Kidney capillary endothelial cell (primary cell): ENCODE measurements around the gene RAP1B.

ENCODE experiments used
- DNase-seq: peaks from one replicate; pipeline ENCODE4 v3.0.0-alpha.2; 2018; ENCODE audit warnings: low spot score

Gene RAP1B

DNA sequence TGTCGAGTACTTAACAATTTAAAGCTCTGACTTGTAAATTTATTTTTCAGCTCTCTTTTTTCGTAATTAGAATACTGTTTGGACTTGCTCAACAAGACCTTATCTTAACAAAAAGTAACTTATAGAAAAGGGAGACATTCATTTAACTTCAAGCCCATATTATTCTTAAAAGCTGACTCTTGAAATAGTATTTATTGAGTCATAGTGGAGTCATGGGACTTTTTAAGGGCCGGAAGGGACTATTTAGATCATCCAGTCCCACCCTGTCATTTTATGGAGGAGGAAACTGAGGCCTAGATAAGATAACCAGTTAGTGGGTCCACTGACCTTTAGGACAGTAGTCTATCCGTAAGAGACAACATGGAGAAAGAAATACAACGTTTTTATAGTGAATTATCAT, 1.5 kb downstream of the RAP1B start:
- peak; percentile 67 for DNase-seq

- no peak for DNase-seq
Observed at GRCh38 chr12:68612697-68613096, 2.0 kb downstream of the RAP1B start.

GRCh38 chr12:68613209-68613904, 2.7 kb downstream of the RAP1B start:
- no peak for DNase-seq

DNA sequence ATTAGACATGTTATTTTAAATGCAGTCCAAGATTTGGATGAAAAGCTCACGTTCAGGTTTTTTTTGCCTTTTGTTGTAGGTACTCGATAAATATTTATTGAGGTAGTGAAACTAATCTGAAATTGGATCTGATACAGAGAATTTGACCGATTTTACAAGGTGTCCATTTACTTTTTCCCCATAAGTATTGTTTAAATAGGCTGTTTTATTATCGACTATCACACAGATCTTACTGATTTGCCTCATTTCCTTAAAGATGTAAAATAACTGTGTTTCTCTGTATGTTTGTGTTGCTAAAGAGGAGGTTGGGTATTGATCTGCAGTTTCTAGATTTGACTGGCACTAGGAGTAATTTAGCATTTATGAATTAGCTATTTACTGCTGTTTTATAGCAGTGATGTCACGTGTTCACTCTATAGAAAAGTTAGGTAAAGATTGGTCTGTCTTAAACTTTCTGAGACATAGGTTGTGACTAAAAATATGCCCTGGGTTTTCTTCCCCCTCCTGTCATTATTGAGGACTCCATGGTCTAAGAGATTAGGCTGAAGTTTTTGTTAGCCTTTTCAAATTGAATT, 3.5 kb downstream of the RAP1B start:
- DNase-seq, result no peak

DNA sequence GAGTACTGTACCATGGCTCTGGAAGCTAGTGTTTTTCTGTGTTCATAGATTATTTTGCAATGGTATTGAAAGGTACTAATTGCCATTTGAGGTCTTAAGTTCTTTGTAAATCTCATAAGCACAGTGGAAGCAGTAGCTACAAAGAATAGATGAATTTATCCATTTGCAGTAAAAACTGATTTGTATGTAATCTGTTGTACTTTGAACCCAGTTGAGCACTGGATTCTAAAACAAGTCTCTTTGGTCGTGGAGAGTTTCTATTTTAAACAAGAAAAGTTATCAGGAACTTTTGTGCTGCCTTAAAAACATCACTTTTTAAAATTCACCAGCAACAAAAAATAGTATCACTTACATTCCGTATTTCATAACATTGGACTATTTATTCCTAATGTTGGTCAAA, 4.1 kb downstream of the RAP1B start:
- DNase-seq, result no peak

DNA sequence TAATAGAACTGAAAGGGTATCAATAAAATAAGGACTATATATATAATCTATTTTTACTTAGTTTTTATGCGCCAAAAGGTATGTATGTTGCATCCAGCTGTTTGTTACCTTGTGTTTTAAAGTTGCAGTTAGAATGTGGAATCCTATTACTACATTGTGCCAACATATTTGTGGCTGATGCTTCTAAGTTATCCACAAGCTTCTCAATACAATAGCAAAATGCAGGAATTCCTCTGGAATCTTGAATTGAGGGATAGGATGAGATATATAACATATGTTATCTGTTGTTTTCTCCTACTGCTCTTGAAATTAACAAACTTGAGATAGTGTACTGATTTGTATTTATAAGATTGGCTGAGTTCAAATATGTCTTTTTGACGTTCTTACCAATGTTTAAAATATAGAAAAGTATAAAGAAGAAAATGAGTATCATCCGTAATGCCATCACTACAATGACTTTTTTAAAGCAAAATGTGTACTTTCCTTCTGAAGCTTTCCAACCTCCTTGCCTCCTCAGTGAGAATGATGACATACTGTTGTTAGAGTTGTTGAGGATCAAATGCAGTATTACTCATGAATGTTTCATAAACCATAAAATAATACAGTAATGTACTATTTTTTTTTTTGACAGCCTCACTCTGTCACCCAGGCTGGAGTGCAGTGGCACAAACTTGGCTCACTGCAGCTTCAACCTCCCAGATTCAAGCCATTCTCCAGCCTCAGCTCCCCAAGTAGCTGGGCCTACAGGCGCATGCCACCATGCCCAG, 6.6 kb downstream of the RAP1B start:
- peak; percentile 21 for DNase-seq

DNA sequence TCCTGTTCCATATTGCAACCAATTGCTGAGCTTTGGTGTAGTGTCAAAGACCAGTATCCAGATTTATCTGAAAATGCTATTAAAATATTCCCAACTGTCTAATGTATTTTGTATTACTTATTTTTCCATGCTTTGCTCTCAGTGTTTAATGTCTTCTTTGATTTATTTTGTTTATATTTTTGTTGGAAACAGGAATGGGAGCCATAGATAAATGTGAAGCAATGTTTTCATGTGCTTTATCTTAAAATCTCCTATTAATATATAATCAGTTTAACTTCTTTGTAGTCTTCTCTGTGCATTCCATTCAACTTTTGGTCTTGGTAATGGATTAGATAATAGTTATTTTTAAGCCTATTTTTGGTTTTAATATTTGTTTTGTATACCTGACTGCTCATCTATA, 8.8 kb downstream of the RAP1B start:
- DNase-seq, result no peak

DNA sequence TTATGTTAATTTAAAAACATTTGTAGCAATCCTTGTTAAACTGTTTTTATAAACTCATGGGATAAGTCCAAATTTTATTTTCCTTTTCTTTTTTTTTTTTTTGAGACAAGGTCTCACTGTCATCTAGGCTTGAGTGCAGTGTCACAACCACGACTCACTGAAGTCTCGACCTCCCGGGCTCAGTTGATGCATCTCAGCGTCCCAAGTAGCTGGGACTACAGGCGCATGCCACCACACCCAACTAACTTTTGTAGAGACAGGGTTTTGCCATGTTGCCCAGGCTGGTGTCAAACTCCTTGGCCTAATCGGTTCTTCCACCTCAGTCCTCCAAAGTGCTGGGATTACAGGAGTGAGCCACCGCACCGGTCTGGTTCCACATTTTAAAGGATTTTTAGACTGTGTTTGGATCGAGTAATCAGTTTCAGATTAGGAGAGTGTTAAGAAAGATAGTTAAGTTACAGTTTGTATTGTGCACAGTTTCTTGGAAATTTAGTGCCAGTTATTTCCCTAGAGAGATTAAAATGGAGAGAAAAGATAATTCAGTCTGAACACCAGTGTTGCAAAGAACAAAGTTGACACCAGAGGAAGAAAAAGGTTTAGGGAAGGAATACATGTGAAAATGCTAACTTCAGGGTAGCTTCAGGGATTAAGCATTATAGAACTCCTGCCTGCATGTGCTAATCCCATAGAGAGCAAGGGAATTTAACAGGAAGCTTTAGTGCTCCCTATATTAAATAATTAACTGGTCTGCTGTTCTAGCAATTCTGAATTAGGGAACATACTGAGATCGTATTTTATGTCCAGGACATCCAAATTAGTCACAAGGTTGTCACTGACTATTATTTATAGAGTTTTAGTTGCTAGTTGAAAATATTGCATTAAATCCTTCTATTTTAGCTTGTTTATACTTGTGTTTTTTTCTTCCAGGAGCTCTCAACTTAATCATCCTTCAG, 10.1 kb downstream of the RAP1B start:
- DNase-seq, result no peak

DNA sequence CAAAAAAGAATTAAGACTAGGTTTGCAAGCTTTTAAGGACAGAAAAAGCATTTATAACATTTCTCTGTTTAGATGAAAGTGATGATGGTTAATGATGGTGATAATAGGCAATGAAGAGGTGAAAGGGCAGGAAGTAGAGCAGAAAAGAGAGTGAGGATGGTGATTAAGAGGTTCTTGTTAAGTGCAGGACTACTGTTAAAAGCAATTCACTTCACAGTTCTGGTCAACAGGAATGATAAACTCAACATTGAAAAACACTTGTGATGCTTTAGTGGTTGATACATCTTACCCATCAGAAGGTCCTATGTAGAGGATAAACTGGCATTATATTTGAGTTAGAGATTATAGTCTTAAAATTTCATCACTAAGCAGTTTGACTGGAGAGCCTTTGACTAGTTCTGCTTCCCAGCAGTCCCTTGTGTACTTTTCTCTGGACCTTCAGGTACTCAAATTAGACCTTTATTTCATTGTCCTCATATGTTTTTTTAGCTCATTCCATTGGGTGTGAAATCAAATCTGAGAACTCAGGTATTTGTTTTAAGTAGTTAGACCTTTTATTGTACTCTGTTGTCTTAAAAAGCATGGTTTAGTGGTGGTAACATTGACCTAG, 10.9 kb downstream of the RAP1B start:
- DNase-seq, result no peak

DNA sequence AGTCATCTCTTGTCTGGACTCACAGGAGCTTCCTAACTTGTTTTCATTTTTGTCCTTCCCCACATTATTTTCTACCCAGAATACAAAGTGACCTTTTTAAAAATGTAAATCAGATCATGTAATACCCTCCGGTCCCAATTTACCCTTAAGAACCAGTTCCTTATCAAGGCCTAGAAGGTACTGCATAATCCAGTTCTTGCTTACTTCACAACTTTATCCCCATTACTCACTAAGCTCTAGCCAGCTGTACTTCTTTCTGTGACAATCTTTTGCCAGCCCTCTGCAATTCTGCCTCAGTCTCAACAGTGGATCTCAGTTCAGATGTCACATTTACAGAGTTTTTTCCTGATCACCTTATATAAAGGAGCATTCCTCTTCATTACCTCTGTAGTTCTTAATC, 11.6 kb downstream of the RAP1B start:
- DNase-seq, result no peak

- DNase-seq, result no peak
Observed at GRCh38 chr12:68623059-68623458, 12.4 kb downstream of the RAP1B start.

DNA sequence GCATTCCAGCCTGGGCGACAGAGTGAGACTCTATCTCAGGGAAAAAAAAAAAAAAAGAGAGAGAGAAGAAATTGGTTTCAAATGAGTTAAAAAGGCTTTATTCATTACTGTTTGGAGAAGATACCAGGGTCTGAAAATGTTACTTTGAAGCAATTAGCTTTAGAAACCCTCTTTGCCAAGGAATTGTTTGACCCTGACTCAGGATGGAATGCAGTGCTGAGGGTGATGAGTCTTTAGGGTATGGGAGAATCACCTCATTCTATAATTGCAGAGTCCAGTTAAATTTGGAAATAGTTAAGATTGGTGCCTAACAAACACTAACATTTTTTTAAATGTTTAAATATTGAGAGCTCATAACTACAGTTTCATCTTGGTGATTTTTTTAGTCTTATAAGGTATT, 13.3 kb downstream of the RAP1B start:
- no peak for DNase-seq

- no peak for DNase-seq
Observed at GRCh38 chr12:68624933-68625332, 14.2 kb downstream of the RAP1B start.

GRCh38 chr12:68627673-68628319, 17.1 kb downstream of the RAP1B start:
- no peak for DNase-seq

DNA sequence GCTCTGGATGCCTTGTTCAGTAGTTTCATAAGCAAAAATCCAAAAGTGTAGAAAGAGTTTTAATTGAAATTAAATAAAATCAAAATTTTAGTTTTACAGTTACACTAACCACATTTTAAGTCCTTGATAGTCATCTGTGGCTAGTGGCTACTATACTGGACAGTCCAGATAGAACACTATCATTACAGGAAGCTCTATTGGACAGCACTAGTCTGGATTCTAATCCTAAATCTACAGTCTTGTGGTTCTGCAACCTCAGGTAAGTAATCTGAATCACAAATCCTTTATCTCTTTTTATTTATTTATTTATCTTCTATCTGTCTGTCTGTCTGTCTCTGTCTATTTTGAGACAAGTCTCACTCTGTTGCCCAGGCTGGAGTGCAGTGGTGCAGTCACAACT, 18.0 kb downstream of the RAP1B start:
- no peak for DNase-seq

DNA sequence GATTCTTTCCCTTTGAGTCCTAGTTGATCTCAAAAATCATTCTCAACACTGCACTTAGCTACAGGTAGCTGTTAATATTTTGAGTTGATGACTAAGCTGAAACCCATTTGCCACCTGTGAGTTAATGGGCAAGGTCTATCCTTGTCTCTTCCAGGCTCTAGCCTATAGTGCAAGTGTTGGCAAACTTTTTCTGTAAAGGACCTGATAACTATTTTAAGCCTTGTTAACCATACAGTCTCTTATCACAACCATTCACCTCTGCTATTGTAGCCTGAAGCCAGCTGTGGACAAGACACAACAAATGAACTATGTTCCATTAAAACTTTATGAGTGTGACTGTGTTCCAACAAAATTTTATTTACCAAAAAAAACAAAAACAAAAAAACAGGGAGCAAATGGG, 19.4 kb downstream of the RAP1B start:
- no peak for DNase-seq

DNA sequence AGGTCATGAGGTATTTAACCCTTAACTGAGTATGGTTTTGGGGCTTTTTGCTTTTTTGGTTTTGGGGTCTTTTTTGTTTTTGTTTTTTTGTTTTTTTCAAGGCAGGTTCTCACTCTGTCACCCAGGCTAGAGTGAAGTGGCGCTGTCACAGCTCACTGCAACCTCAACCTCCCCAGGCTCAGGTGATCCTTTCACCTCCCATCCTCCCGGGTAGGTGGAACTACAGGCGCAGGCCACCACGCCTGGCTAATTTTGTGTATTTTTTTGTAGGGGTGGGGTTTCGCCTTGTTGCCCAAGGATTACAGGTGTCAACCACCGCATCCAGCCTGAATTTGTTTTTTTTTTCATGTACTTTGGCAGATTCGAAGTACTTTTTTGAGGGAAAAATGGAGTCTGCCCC, 19.9 kb downstream of the RAP1B start:
- no peak for DNase-seq

DNA sequence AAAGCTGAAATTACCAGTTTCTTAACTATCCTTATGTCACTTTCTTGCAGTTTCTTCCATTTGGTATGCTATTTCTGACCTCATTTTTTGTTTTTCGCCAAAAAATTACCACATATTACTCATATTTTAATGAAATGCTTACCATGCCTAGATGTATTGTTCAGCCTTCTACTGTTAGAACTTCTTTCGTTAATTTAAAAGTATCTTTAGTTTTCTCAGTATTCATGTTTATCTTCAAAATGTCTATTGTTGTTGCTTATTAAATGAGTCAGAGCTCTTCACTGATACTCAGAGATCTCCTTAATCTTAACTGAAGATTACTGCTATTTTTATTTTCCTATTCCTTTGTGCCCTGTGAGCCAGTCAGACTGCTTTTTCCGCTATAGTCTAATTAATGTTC, 20.5 kb downstream of the RAP1B start:
- no peak for DNase-seq

- no peak for DNase-seq
Observed at GRCh38 chr12:68632486-68632885, 21.8 kb downstream of the RAP1B start.

- DNase-seq, result no peak
Observed at GRCh38 chr12:68633614-68634558, 23.2 kb downstream of the RAP1B start.
